ACC112 (cell line): ENCODE measurements around the gene TMEM238.
"Not testable (repeated sequence)": the region's sequence is repeated elsewhere in the genome, so short reads cannot be mapped to it uniquely, and the experiment has no call there.

Experiments used
- H2AFZ ChIP-seq: fragments of 200-600 bp; sonication (generic); one replicate; pipeline ENCODE4 v1.6.0; 2017; ENCODE audit warnings: antibody characterized with exemption, low read length; ENCODE audit not compliant: unreplicated experiment
- H3K27ac ChIP-seq: fragments of 200-600 bp; sonication (generic); 2 replicates; pipeline ENCODE4 v1.5.1; 2014; ENCODE audit warnings: low read depth, mild to moderate bottlenecking, antibody characterized with exemption, low read length, moderate library complexity
- H3K27me3 ChIP-seq: fragments of 200-600 bp; sonication (generic); 2 replicates; pipeline ENCODE4 v1.6.1; 2014; ENCODE audit warnings: mild to moderate bottlenecking, antibody characterized with exemption, low read length, moderate library complexity, mixed read lengths; ENCODE audit not compliant: insufficient read depth
- H3K36me3 ChIP-seq: fragments of 200-600 bp; sonication (generic); 2 replicates; pipeline ENCODE4 v1.6.1; 2016; ENCODE audit warnings: mild to moderate bottlenecking, antibody characterized with exemption, low read length, moderate library complexity, mixed read lengths; ENCODE audit not compliant: insufficient read depth
- H3K4me1 ChIP-seq: fragments of 200-600 bp; sonication (generic); one replicate; pipeline ENCODE4 v1.6.1; 2016; ENCODE audit warnings: low read length, mixed read lengths; ENCODE audit not compliant: insufficient read depth, unreplicated experiment, control insufficient read depth
- H3K4me3 ChIP-seq: fragments of 200-600 bp; sonication (generic); 2 replicates; pipeline ENCODE4 v1.5.1; 2014; ENCODE audit warnings: mild to moderate bottlenecking, low read depth, low read length
- H3K79me2 ChIP-seq: fragments of 200-600 bp; sonication (generic); one replicate; pipeline ENCODE4 v1.6.0; 2016; ENCODE audit warnings: low read length; ENCODE audit not compliant: control insufficient read depth, unreplicated experiment, insufficient read depth

The TMEM238 gene

GRCh38 chr19:55401390-55401789, 17.3 kb upstream of the TMEM238 start:
- not testable (repeated sequence) for H3K36me3 ChIP-seq, H3K4me3 ChIP-seq, H3K27me3 ChIP-seq, H3K27ac ChIP-seq, H2AFZ ChIP-seq
- Histone ChIP-seq H3K4me1 (peaks cover 11% of the 10 kb centered on the region), H3K79me2 (peaks cover 32% of the 10 kb centered on the region)

- Histone ChIP-seq H3K27me3 (no peaks in the 10 kb centered on the region), H3K36me3 (peaks cover 2% of the 10 kb centered on the region; the same call in 1 of the 2 replicates), H2AFZ (no peak overlapping the region), H3K4me3 (no peak overlapping the region), H3K4me1 (peaks cover 2% of the 10 kb centered on the region), H3K79me2 (peaks cover 23% of the 10 kb centered on the region), H3K27ac (no peak overlapping the region)
These were observed 16.4 kb upstream of the TMEM238 start for GRCh38 chr19:55400281-55401087.

- no peak overlapping the region for H3K27ac ChIP-seq
- peaks cover 2% of the 10 kb centered on the region; the same call in 1 of the 2 replicates for H3K36me3 ChIP-seq
- peaks cover 10% of the 10 kb centered on the region for H3K79me2 ChIP-seq
- H3K4me1 ChIP-seq, result no peaks in the 10 kb centered on the region
- no peaks in the 10 kb centered on the region for H3K27me3 ChIP-seq
- no peak overlapping the region for H3K4me3 ChIP-seq
- H2AFZ ChIP-seq, result no peak overlapping the region
These were observed 14.3 kb upstream of the TMEM238 start for GRCh38 chr19:55398200-55398925.

GRCh38 chr19:55392820-55393761, 9.0 kb upstream of the TMEM238 start:
- no peak overlapping the region for H3K4me3 ChIP-seq
- H3K36me3 ChIP-seq, result peaks cover 18% of the 10 kb centered on the region; the same call in 1 of the 2 replicates
- peaks cover 22% of the 10 kb centered on the region for H3K79me2 ChIP-seq
- no peak overlapping the region for H3K27ac ChIP-seq
- H3K4me1 ChIP-seq, result peaks cover 4% of the 10 kb centered on the region
- H3K27me3 ChIP-seq, result no peaks in the 10 kb centered on the region
- no peak overlapping the region for H2AFZ ChIP-seq

GRCh38 chr19:55391702-55392615, 7.9 kb upstream of the TMEM238 start:
- H3K27ac ChIP-seq, result no peak overlapping the region
- H3K79me2 ChIP-seq, result peaks cover 33% of the 10 kb centered on the region
- no peak overlapping the region for H2AFZ ChIP-seq
- H3K36me3 ChIP-seq, result peaks cover 24% of the 10 kb centered on the region; the same call in 1 of the 2 replicates
- H3K4me3 ChIP-seq, result no peak overlapping the region
- peaks cover 14% of the 10 kb centered on the region for H3K4me1 ChIP-seq
- H3K27me3 ChIP-seq, result no peaks in the 10 kb centered on the region

GRCh38 chr19:55391191-55391670, 7.1 kb upstream of the TMEM238 start:
- H3K27me3 ChIP-seq, result no peaks in the 10 kb centered on the region
- H2AFZ ChIP-seq, result no peak overlapping the region
- H3K4me3 ChIP-seq, result no peak overlapping the region
- H3K36me3 ChIP-seq, result peaks cover 27% of the 10 kb centered on the region; the same call in 1 of the 2 replicates
- peaks cover 40% of the 10 kb centered on the region for H3K79me2 ChIP-seq
- H3K27ac ChIP-seq, result no peak overlapping the region
- peaks cover 14% of the 10 kb centered on the region for H3K4me1 ChIP-seq

- Histone ChIP-seq H3K4me3 (no peak overlapping the region), H3K79me2 (peaks cover 45% of the 10 kb centered on the region), H2AFZ (no peak overlapping the region), H3K27ac (no peak overlapping the region), H3K36me3 (peaks cover 27% of the 10 kb centered on the region; the same call in 1 of the 2 replicates), H3K4me1 (peaks cover 14% of the 10 kb centered on the region), H3K27me3 (no peaks in the 10 kb centered on the region)
These were observed 6.4 kb upstream of the TMEM238 start for GRCh38 chr19:55390461-55390880.

- Histone ChIP-seq H3K4me3 (no peak overlapping the region), H3K27ac (no peak overlapping the region), H3K4me1 (peaks cover 14% of the 10 kb centered on the region), H3K36me3 (peaks cover 27% of the 10 kb centered on the region; the same call in 1 of the 2 replicates), H3K79me2 (peaks cover 45% of the 10 kb centered on the region), H3K27me3 (no peaks in the 10 kb centered on the region), H2AFZ (no peak overlapping the region)
These were observed 5.6 kb upstream of the TMEM238 start for GRCh38 chr19:55389386-55390317.
